Neural progenitor cell (in vitro differentiated cells): ENCODE results near the gene TSHZ2. TPM values are rescaled to one million over a fixed set of nuclear protein-coding genes. Genes with fewer than 3 reads are reported as not detected.

Source experiments
- DNase-seq: peaks from one replicate; pipeline ENCODE4 v3.0.0-alpha.2; 2016; ENCODE audit warnings: low spot score
- H2AFZ ChIP-seq: fragments of 200-600 bp; sonication (generic); replicated peaks from 2 replicates; pipeline ENCODE4 v1.6.1; 2016; ENCODE audit warnings: antibody characterized with exemption
- H3F3A ChIP-seq: fragments of 200-600 bp; sonication (generic); 2 replicates; pipeline ENCODE4 v1.6.1; 2016; ENCODE audit warnings: antibody characterized with exemption, low read depth
- H3K27ac ChIP-seq: fragments of 200-600 bp; sonication (generic); 2 replicates; pipeline ENCODE4 v1.5.1; 2016; ENCODE audit warnings: mild to moderate bottlenecking
- H3K27me3 ChIP-seq: fragments of 200-600 bp; sonication (generic); 2 replicates; pipeline ENCODE4 v1.6.1; 2016; ENCODE audit warnings: mild to moderate bottlenecking, moderate library complexity
- H3K36me3 ChIP-seq: fragments of 200-600 bp; sonication (generic); 2 replicates; pipeline ENCODE4 v1.5.1; 2016
- H3K4me1 ChIP-seq: fragments of 200-600 bp; sonication (generic); 2 replicates; pipeline ENCODE4 v1.6.1; 2016; ENCODE audit warnings: mixed run types
- H3K4me2 ChIP-seq: fragments of 200-600 bp; sonication (generic); 2 replicates; pipeline ENCODE4 v1.6.1; 2016
- H3K4me3 ChIP-seq: fragments of 200-600 bp; sonication (generic); 2 replicates; pipeline ENCODE4 v1.5.1; 2016
- H3K79me2 ChIP-seq: fragments of 200-600 bp; sonication (generic); 2 replicates; pipeline ENCODE4 v1.6.1; 2016; ENCODE audit warnings: low read depth
- H3K9ac ChIP-seq: fragments of 200-600 bp; sonication (generic); 2 replicates; pipeline ENCODE4 v1.6.1; 2016
- H3K9me3 ChIP-seq: fragments of 200-600 bp; sonication (generic); 2 replicates; pipeline ENCODE4 v1.5.1; 2016; ENCODE audit warnings: low read depth
- H4K20me1 ChIP-seq: fragments of 200-600 bp; sonication (generic); 2 replicates; pipeline ENCODE4 v1.6.1; 2016; ENCODE audit warnings: low read depth
- H3K27ac Mint-ChIP-seq: 3 replicates; pipeline ENCODE4 v1.8.0; 2021; ENCODE audit warnings: mixed read lengths
- H3K27me3 Mint-ChIP-seq: 2 replicates; pipeline ENCODE4 v1.8.0; 2022; ENCODE audit warnings: low read depth, mild to moderate bottlenecking, inconsistent platforms, moderate library complexity, mixed read lengths; ENCODE audit not compliant: insufficient read depth
- H3K36me3 Mint-ChIP-seq: 3 replicates; pipeline ENCODE4 v1.8.0; 2021; ENCODE audit warnings: mixed read lengths
- H3K4me1 Mint-ChIP-seq: 3 replicates; pipeline ENCODE4 v1.8.0; 2021; ENCODE audit warnings: mixed read lengths
- H3K4me3 Mint-ChIP-seq: 3 replicates; pipeline ENCODE4 v1.8.0; 2021; ENCODE audit warnings: mild to moderate bottlenecking, moderate library complexity, mixed read lengths
- H3K9me3 Mint-ChIP-seq: 3 replicates; pipeline ENCODE4 v1.8.0; 2020; ENCODE audit warnings: mixed read lengths
- EZH2 ChIP-seq: fragments of 200-600 bp; sonication (generic); IDR thresholded peaks from 2 replicates; pipeline ENCODE4 v1.6.1; 2017; ENCODE audit warnings: antibody characterized with exemption, mild to moderate bottlenecking, moderate library complexity
- EZH2phosphoT487 ChIP-seq: fragments of 200-600 bp; sonication (generic); IDR thresholded peaks from 2 replicates; pipeline ENCODE4 v1.6.1; 2017; ENCODE audit warnings: antibody characterized with exemption
- total RNA-seq: library from RNA; depleted of rRNA; stranded (reverse); fragments of >200 nt; gene quantifications from 2 replicates; pipeline ENCODE4 v1.2.3, GENCODE V29; 2015; ENCODE audit warnings: low replicate concordance
- TF ChIP-seq, protein P1 (sequence below): fragments of 200-600 bp; sonication (generic); IDR thresholded peaks from 2 replicates; pipeline ENCODE4 v1.5.1; 2017; ENCODE audit warnings: antibody characterized with exemption, mild to moderate bottlenecking

TSHZ2 gene
- total RNA-seq, 1 donor from 2014 or later: 1.8 TPM

DNA sequence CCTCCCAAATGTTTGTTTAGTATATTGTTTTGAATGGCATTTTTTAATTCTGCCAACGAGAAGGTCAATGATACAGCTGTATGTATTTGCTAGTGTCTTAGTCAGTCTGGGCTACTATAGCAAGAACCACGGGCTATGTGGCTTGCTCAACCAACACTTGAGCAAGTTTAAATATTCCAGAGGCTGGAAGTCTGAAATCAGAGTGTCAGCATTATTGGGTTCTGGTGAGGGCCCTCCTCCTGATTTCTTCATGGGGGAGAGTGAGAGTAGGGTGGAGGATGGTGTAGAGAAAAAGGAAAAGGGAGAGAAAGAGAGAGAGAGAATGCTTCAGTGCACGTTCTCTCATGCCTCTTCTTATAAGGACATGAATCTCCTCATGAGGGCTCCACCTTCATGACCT, 144.6 kb downstream of the TSHZ2 start:
- no peaks in the 10 kb centered on the region for H3K4me1 Mint-ChIP-seq
- Histone ChIP-seq H3K4me1 (no peaks in the 10 kb centered on the region), H3K9me3 (no peaks in the 10 kb centered on the region), H3K4me3 (no peak overlapping the region), H2AFZ (no peak overlapping the region), H3F3A (no peaks in the 10 kb centered on the region), H3K27me3 (no peaks in the 10 kb centered on the region), H3K79me2 (no peaks in the 10 kb centered on the region), H3K27ac (no peak overlapping the region), H3K9ac (no peak overlapping the region), H3K4me2 (no peak overlapping the region), H4K20me1 (no peaks in the 10 kb centered on the region), H3K36me3 (no peaks in the 10 kb centered on the region)
- TF ChIP-seq EZH2: no peak
- TF ChIP-seq, protein P1, sequence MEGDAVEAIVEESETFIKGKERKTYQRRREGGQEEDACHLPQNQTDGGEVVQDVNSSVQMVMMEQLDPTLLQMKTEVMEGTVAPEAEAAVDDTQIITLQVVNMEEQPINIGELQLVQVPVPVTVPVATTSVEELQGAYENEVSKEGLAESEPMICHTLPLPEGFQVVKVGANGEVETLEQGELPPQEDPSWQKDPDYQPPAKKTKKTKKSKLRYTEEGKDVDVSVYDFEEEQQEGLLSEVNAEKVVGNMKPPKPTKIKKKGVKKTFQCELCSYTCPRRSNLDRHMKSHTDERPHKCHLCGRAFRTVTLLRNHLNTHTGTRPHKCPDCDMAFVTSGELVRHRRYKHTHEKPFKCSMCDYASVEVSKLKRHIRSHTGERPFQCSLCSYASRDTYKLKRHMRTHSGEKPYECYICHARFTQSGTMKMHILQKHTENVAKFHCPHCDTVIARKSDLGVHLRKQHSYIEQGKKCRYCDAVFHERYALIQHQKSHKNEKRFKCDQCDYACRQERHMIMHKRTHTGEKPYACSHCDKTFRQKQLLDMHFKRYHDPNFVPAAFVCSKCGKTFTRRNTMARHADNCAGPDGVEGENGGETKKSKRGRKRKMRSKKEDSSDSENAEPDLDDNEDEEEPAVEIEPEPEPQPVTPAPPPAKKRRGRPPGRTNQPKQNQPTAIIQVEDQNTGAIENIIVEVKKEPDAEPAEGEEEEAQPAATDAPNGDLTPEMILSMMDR: no peak
- no peak for TF ChIP-seq EZH2phosphoT487
- H3K27me3 Mint-ChIP-seq: peaks cover 4% of the 10 kb centered on the region
- no peak overlapping the region for H3K27ac Mint-ChIP-seq
- no peak overlapping the region for H3K4me3 Mint-ChIP-seq
- no peaks in the 10 kb centered on the region for H3K9me3 Mint-ChIP-seq
- no peak for DNase-seq
- no peaks in the 10 kb centered on the region for H3K36me3 Mint-ChIP-seq

DNA sequence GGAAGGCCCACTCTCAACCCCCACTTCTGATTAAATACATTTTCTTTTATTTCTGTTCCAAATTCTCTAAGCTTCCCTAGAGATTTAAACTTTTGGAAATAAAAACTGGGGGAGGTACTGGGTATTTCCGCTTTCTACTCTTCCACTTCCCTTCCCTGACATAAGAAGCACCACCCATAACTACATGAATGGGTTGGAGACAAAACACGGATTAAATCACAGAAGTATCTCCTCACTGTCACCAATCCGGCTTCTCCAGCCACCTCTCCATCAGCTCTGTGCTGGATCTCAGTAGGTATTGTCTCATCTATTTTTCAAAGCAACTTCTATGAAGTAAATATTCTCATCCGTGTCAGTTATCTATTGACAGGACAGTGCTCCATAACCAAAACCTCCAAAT, 150.7 kb downstream of the TSHZ2 start:
- no peaks in the 10 kb centered on the region for H3F3A ChIP-seq
- no peak overlapping the region for H2AFZ ChIP-seq
- Mint-ChIP-seq H3K27me3 (no peaks in the 10 kb centered on the region), H3K36me3 (no peaks in the 10 kb centered on the region), H3K4me1 (peaks cover 5% of the 10 kb centered on the region), H3K9me3 (no peaks in the 10 kb centered on the region), H3K4me3 (no peak overlapping the region), H3K27ac (no peak overlapping the region)
- no peaks in the 10 kb centered on the region for H3K9me3 ChIP-seq
- no peaks in the 10 kb centered on the region for H3K36me3 ChIP-seq
- no peak overlapping the region for H3K4me2 ChIP-seq
- H3K4me1 ChIP-seq: peaks cover 10% of the 10 kb centered on the region
- no peaks in the 10 kb centered on the region for H3K27me3 ChIP-seq
- H4K20me1 ChIP-seq: no peaks in the 10 kb centered on the region
- H3K4me3 ChIP-seq: no peak overlapping the region
- no peak for DNase-seq
- H3K27ac ChIP-seq: no peak overlapping the region
- no peaks in the 10 kb centered on the region for H3K79me2 ChIP-seq
- TF ChIP-seq, protein P1: no peak
- TF ChIP-seq EZH2: no peak
- no peak for TF ChIP-seq EZH2phosphoT487
- no peak overlapping the region for H3K9ac ChIP-seq

DNA sequence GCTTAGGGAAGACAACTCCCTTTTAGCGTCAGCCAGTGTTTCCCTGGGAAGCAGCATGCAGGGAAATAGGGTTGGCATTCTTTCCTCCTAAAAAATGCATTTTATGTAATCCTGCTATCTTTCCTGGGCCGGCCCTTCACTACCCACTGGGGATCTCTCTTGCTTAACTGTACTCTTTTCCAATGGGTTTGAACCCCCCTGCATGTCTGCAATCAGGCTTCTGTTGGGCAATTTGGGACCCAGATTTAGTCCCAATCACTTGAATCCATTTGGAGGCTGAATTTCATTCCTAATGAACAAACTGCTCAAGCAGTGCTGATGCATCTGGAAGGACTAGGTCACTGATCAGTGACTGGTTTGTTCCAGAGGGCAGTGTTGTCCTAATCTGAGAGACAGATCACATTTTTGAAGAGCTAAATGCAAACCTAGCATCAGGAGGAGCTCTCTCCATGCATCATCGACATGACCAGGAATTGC, 152.0 kb downstream of the TSHZ2 start:
- peak overlapping the region; percentile 13 for H2AFZ ChIP-seq
- H4K20me1 ChIP-seq: no peaks in the 10 kb centered on the region
- H3K27me3 ChIP-seq: no peaks in the 10 kb centered on the region
- no peak overlapping the region for H3K27ac ChIP-seq
- no peak overlapping the region for H3K4me3 Mint-ChIP-seq
- no peaks in the 10 kb centered on the region for H3K36me3 Mint-ChIP-seq
- no peaks in the 10 kb centered on the region for H3K9me3 ChIP-seq
- no peak overlapping the region for H3K4me3 ChIP-seq
- H3K9ac ChIP-seq: no peak overlapping the region
- H3K4me1 ChIP-seq: peaks cover 10% of the 10 kb centered on the region
- H3K27ac Mint-ChIP-seq: no peak overlapping the region
- peaks cover 5% of the 10 kb centered on the region for H3K4me1 Mint-ChIP-seq
- H3F3A ChIP-seq: no peaks in the 10 kb centered on the region
- H3K27me3 Mint-ChIP-seq: no peaks in the 10 kb centered on the region
- no peaks in the 10 kb centered on the region for H3K9me3 Mint-ChIP-seq
- TF ChIP-seq EZH2phosphoT487 (no peak), EZH2 (no peak)
- TF ChIP-seq, protein P1: no peak
- H3K79me2 ChIP-seq: no peaks in the 10 kb centered on the region
- no peak for DNase-seq
- H3K4me2 ChIP-seq: no peak overlapping the region
- no peaks in the 10 kb centered on the region for H3K36me3 ChIP-seq
